ENCODE data around the gene SMG6. TPM values are rescaled to one million over a fixed set of nuclear protein-coding genes. Genes with fewer than 3 reads are reported as not detected.

SMG6 gene
- total RNA-seq, 6 donors from 2014 or later: 29.9 to 126 (median 30.5) TPM

- WGBS, 2 donors: 65 to 81% methylated on average over 12 of the region's 12 CpGs
- H3K9me3 ChIP-seq: no peaks in the 10 kb centered on the region
- no peak for DNase-seq
- no peak for TF ChIP-seq POLR2A (IDR thresholded peaks at IDR 0.05)
- no peak for TF ChIP-seq POLR2AphosphoS5 (IDR thresholded peaks at IDR 0.05)
- TF ChIP-seq CTCF (IDR thresholded peaks at IDR 0.05): no peak
- TF ChIP-seq EP300 (IDR thresholded peaks at IDR 0.05): no peak
- ATAC-seq (ENCODE audit: low FRiP score in 2 of 2): no peak
- H3K27me3 ChIP-seq: no peaks in the 10 kb centered on the region
- peaks cover 0 to 4% (median 0%) of the 10 kb centered on the region in 4 donors for H3K36me3 ChIP-seq
- no peak overlapping the region for H3K4me3 ChIP-seq
- H3K4me1 ChIP-seq: peaks cover 3 to 13% (median 8%) of the 10 kb centered on the region in 4 donors
- H3K27ac ChIP-seq: no peak overlapping the region
Measured at GRCh38 chr17:2207815-2208515, 95.6 kb downstream of the SMG6 start.

DNA sequence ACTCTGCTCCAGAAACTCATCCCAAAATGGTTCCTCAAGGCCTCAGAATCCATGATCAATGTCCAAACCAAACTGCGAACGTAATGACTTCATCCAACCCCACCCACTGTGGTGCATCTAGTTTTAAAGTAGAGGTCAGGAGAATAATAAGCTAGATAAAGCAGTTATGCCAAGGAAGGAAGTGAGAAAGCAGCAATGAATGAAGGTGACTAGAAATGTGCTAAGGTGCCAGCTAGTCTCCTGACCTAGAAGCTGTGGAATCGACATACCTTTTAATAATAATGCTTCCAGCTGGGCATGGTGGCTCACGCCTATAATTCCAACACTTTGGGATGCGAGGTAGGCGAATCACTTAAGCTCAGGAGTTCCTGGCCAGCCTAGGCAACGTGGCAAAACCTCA lies 99.2 kb downstream of the SMG6 start:
- 91 to 96% methylated on average over 7 of the region's 7 CpGs for WGBS, 2 donors
- H3K4me1 ChIP-seq: peaks cover 0 to 12% (median 0%) of the 10 kb centered on the region in 4 donors
- TF ChIP-seq EP300 (IDR thresholded peaks at IDR 0.05): no peak
- TF ChIP-seq POLR2A (IDR thresholded peaks at IDR 0.05): no peak
- TF ChIP-seq POLR2AphosphoS5 (IDR thresholded peaks at IDR 0.05): no peak
- TF ChIP-seq CTCF (IDR thresholded peaks at IDR 0.05): no peak
- no peak overlapping the region for H3K4me3 ChIP-seq
- peaks cover 0 to 4% (median 0%) of the 10 kb centered on the region in 4 donors for H3K36me3 ChIP-seq
- DNase-seq: no peak
- H3K9me3 ChIP-seq: no peaks in the 10 kb centered on the region
- H3K27ac ChIP-seq: no peak overlapping the region
- ATAC-seq (ENCODE audit: low FRiP score in 2 of 2): no peak
- no peaks in the 10 kb centered on the region for H3K27me3 ChIP-seq

- Histone ChIP-seq H3K4me3 (no peak overlapping the region), H3K27ac (no peak overlapping the region), H3K36me3 (peaks cover 0 to 4% (median 0%) of the 10 kb centered on the region in 4 donors), H3K27me3 (no peaks in the 10 kb centered on the region), H3K9me3 (no peaks in the 10 kb centered on the region), H3K4me1 (peaks cover 0 to 12% (median 0%) of the 10 kb centered on the region in 4 donors)
- TF ChIP-seq POLR2AphosphoS5 (IDR thresholded peaks at IDR 0.05) (no peak), POLR2A (IDR thresholded peaks at IDR 0.05) (no peak), EP300 (IDR thresholded peaks at IDR 0.05) (no peak), CTCF (IDR thresholded peaks at IDR 0.05) (no peak)
- 86 to 87% methylated on average over 3 of the region's 3 CpGs for WGBS, 2 donors
- DNase-seq: no peak
- no peak for ATAC-seq (ENCODE audit: low FRiP score in 2 of 2)
Measured at GRCh38 chr17:2203818-2204217, 99.8 kb downstream of the SMG6 start.

- H3K4me3 ChIP-seq: no peak overlapping the region
- TF ChIP-seq POLR2AphosphoS5 (IDR thresholded peaks at IDR 0.05): no peak
- TF ChIP-seq EP300 (IDR thresholded peaks at IDR 0.05): no peak
- no peak for TF ChIP-seq POLR2A (IDR thresholded peaks at IDR 0.05)
- no peak for TF ChIP-seq CTCF (IDR thresholded peaks at IDR 0.05)
- ATAC-seq (ENCODE audit: low FRiP score in 2 of 2) (no peak), DNase-seq (no peak)
- peaks cover 0 to 12% (median 0%) of the 10 kb centered on the region in 4 donors for H3K4me1 ChIP-seq
- no peaks in the 10 kb centered on the region for H3K9me3 ChIP-seq
- no peaks in the 10 kb centered on the region for H3K27me3 ChIP-seq
- 77 to 82% methylated on average over 3 of the region's 3 CpGs for WGBS, 2 donors
- no peak overlapping the region for H3K27ac ChIP-seq
- peaks cover 0 to 4% (median 0%) of the 10 kb centered on the region in 4 donors for H3K36me3 ChIP-seq
Measured at GRCh38 chr17:2202996-2203575, 100.5 kb downstream of the SMG6 start.

All from upper lobe of left lung (tissue), 6 donors.